GM19395 (cell line): Measurements from ENCODE around the gene FOXN3.

Experiments used
- ATAC-seq: cut with Tn5 transposase; IDR thresholded peaks from one replicate; pipeline ENCODE4 v1.9.1; 2021; ENCODE audit warnings: mild to moderate bottlenecking, moderate library complexity; ENCODE audit not compliant: unreplicated experiment

The FOXN3 gene

DNA sequence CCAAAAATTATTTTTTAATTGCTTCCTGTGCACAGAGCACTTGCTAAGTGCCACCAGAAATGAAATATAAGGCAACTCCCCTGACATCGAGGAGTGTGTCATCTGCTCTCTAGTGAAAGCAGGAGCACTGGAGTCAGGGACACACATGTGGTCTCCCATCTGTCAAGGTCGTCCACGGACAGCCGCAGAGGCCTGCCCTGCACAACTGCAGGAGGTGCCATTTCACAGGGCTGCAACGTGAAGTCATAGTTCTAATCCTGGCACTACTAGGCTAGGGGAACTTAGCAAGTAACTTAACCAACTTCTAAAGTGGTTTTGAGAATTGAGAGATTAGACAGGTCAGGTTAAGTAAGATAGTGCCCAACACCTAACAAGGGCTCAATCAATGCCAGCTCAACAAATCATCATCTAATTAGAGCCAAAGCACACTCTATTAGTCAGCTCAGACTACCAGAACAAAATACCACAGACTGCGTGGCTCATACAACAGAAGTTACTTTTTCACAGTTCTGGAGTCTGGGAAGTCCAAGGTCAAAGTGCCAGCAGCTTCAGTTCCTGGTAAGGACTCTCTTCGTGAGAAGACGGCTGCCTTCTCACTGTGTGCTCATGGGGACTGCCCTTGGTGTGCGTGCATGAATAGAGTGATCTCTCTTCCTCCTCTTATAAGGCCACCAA is 30.7 kb downstream of the FOXN3 start:
- ATAC-seq = peak; percentile 40

- ATAC-seq = no peak
Observed at GRCh38 chr14:89384636-89385035, 32.4 kb downstream of the FOXN3 start.

GRCh38 chr14:89384023-89384422 is 33.0 kb downstream of the FOXN3 start:
- peak; percentile 81 for ATAC-seq

- no peak for ATAC-seq
Observed at GRCh38 chr14:89382901-89383845, 33.9 kb downstream of the FOXN3 start.

DNA sequence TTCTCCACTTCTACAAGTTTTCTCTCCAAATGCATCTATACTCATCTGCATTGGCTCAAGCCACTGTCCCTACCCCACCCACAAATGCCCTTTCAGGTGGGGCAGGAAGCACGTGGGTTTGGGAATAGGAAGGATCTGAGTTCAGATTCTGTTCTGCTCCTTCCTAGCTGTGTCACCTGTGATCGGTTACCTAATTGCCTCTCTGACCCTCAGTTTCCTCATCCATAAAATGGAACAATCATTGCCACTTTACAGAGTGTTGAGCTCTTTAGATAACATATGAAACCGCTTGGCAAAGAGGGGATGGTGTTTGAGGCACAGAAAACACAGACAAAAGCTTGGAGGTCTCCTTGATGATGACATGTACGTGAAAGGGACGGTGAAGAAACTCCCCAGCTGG is 34.5 kb downstream of the FOXN3 start:
- ATAC-seq = no peak

GRCh38 chr14:89379891-89380820 is 36.9 kb downstream of the FOXN3 start:
- no peak for ATAC-seq

- no peak for ATAC-seq
Observed at GRCh38 chr14:89379006-89379405, 38.0 kb downstream of the FOXN3 start.

DNA sequence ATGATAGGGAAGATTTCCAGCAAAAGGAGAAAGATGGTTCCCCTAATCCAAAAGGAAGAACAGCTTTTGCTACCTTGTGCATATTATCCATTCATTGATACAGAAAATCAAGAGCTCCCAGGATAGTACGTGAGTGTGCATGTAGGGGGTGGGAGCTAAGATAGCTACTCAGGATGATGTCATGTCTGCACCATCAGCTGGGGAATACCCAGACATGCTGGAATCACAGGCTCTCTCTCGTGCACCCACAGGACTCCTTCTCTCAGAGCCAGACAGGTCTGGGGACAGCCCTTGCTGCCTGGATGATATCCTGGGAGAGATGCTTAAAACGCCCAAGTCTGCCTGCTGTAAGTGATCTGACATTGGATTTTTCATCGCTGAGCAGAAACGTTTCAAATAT is 38.9 kb downstream of the FOXN3 start:
- no peak for ATAC-seq

GRCh38 chr14:89377544-89377943 is 39.5 kb downstream of the FOXN3 start:
- no peak for ATAC-seq

DNA sequence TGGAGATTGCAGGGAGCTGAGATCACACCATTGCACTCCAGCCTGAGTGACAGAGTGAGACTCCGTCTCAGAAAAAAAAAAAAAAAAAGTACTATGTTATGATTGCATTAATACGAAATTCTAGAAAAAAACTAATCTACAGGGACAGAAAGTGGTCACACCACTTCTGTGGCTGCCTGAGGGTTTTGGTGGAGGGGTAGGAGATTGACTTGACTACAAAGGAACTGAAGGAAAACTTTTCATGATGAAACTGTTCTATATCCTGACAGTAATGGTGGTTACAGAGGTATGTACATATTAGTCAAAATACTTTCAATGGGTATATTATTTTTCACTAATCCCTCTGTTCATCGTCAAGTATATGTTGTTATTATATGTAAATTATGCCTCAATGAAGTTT is 42.1 kb downstream of the FOXN3 start:
- ATAC-seq = no peak

- no peak for ATAC-seq
Observed at GRCh38 chr14:89373185-89373584, 43.8 kb downstream of the FOXN3 start.

DNA sequence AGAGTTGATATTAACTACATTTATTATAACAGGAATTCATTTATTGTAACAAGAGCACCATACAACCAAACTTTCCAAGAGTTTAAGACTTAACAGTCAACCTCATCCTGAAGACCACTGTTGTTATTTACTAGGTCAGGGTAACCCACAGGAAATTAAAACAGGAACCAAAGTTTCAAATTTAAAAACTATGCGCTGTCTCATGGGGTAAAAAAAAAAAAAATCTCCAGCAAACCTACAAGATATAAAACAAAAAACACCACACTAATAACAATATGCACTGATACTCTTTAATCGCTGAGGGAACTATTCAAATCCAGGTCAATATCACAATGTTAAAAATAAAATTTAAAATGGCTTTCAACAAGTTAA is 44.5 kb downstream of the FOXN3 start:
- no peak for ATAC-seq

GRCh38 chr14:89371585-89372511 is 45.2 kb downstream of the FOXN3 start:
- ATAC-seq = no peak

DNA sequence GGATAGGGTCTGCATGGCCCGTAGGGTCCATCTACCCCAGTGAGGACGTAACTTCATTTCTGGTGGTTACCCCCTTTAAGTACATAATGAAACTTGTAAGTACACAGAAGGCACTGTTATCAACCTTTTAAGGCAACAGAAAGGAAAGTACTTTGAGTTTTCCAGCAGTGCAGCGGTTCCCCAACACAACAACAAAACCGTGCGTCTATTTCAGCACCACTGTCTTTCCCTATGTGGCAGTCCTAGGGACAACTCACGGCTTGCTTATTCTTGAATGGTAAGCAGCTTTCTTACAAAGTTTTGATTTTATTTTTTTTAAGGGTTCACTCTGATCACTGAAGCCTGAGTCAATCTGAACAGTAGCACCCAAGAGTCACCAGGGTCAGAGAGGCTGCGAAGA is 46.3 kb downstream of the FOXN3 start:
- no peak for ATAC-seq

- ATAC-seq = no peak
Observed at GRCh38 chr14:89370381-89370780, 46.7 kb downstream of the FOXN3 start.

DNA sequence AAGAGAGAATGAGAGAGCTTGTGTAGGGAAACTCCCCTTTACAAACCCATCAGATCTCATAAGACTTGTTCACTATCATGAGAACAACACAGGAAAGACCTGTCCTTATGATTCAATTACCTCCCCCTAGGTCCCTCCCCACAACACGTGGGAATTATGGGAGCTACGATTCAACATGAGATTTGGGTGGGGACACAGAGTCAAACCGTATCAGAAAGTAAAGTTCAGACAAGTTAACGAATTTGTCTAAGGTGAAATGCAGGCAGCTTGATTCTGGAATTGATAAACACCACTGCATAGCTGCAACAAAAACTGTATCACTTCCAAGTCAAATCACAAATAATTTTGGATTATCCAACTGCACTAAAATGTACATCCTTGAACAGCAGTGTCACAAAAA is 47.4 kb downstream of the FOXN3 start:
- ATAC-seq = no peak

DNA sequence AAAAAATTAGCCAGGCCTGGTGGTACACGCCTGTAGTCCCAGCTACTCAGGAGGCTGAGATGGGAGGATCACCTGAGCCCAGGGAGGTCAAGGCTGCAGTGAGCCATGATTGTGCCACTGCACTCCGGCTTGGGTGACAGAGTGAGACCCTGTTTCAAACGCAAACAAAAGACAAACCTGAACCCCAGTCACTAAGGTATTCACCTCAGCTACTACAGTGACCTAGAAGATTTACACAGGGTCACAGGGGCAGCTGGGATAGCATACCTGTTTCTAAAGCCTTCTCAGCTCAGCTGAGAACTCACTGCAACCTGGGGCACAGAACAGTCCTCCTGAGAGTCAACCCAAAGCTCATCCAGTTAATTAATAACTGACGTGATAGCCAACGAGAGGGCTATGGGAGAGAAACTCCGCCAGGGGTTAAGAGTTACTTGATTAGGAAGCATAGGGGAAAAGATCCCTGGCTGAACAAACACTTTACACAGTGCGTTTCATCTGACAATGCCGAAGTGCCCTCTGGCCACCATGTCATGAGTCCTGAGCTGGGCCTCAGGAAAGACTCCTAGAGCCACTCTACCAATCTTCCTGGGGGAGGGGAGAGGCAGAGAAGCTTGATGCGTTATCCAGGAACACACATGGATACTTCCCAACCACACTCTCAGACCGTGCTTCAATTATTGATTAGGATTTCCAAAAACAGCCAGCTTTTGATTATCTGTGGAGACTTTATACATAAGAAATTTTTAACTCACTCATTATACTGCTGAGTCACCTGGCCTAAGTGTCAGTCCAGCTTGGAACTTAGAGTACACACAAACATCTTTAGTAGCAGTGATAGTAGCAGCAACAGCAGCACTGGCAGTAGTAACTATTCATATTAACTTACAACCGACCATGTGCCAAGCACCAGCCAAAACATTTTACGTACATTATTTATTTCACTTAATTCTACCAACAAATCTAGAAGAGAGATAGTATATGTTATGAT is 48.2 kb downstream of the FOXN3 start:
- no peak for ATAC-seq

- ATAC-seq = no peak
Observed at GRCh38 chr14:89367779-89368120, 49.3 kb downstream of the FOXN3 start.
